ENCODE data around the gene RNF187.

The RNF187 gene

DNA sequence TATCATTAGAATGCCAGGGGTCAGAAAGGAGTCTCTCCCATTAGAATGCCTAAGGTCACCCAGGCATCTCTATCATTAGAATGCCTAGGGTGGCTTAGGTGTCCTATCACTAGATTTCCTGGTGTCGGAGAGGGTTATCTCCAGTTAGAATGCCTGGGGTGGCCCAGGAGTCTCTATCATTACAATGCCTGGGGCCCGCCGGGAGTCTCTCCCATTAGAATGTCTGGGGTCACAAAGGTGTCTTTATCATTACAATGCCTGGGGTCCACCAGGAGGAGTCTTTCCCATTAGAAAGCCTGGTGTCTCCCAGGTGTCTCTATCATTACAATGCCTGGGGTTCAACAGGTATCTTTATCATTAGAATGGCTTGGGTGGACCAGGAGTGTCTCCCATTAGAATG lies 56.2 kb downstream of the RNF187 start:
- H3K4me3 ChIP-seq (IDR thresholded peaks at IDR 0.05; ENCODE audit: insufficient read depth, low read depth, low read length): no peak overlapping the region
- H3K79me2 ChIP-seq (ENCODE audit: insufficient read depth, low read depth): no peaks in the 10 kb centered on the region
- peak overlapping the region; percentile 17; the same call in 1 of the 2 replicates for H3K27ac ChIP-seq
- H3K4me1 ChIP-seq (ENCODE audit: low read depth, poor library complexity, severe bottlenecking): peaks cover 65% of the 10 kb centered on the region
- no peaks in the 10 kb centered on the region for H3K36me3 ChIP-seq (ENCODE audit: insufficient read depth)
- no peaks in the 10 kb centered on the region for H3K27me3 ChIP-seq (ENCODE audit: insufficient read depth, low read depth)
- H3K9ac ChIP-seq: no peak overlapping the region
- peak overlapping the region; percentile 59 for H3K4me2 ChIP-seq
- TF ChIP-seq, protein P1, sequence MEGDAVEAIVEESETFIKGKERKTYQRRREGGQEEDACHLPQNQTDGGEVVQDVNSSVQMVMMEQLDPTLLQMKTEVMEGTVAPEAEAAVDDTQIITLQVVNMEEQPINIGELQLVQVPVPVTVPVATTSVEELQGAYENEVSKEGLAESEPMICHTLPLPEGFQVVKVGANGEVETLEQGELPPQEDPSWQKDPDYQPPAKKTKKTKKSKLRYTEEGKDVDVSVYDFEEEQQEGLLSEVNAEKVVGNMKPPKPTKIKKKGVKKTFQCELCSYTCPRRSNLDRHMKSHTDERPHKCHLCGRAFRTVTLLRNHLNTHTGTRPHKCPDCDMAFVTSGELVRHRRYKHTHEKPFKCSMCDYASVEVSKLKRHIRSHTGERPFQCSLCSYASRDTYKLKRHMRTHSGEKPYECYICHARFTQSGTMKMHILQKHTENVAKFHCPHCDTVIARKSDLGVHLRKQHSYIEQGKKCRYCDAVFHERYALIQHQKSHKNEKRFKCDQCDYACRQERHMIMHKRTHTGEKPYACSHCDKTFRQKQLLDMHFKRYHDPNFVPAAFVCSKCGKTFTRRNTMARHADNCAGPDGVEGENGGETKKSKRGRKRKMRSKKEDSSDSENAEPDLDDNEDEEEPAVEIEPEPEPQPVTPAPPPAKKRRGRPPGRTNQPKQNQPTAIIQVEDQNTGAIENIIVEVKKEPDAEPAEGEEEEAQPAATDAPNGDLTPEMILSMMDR (conservative IDR thresholded peaks at IDR 0.05; ENCODE audit: low read depth, low read length): no peak
- no peaks in the 10 kb centered on the region for H4K20me1 ChIP-seq (ENCODE audit: insufficient read depth)
- H2AFZ ChIP-seq (ENCODE audit: low read depth): no peak overlapping the region

DNA sequence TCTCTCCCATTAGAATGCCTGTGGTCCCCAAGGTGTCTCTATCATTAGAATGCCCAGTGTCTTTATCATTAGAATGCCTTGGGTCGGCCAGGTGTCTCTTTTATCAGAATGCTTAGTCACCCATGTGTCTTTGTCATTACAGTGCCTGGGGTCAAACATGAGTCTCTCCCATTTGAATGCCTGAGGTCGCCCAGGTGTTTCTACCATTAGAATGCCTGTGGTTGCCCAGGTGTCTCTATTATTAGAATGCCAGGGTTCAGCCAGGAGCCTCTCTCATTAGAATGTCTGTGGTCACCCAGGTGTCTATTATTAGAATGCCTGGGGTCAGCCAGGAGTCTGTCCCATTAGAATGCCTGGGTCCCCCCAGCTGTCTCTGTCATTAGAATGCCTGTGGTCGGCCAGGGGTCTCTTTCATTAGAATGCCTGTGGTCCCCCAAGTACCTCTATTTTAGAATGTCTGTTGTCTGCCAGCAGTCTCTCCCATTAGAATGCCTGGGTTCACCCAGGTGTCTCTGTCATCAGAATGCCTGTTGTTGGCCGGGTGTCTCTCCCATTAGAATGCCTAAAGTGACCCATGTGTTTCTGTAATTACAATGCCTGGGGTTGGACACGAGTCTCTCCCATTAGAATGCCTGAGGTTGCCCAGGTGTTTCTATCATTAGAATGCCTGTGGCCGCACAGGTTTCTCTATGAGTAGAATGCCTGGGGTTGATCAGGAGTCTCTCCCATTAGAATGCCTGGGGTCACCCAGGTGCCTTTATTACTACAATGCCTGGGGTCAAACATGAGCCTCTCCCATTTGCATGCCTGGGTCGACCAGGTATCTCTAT lies 57.1 kb downstream of the RNF187 start:
- H3K4me2 ChIP-seq: peak overlapping the region; percentile 59
- TF ChIP-seq, protein P1 (conservative IDR thresholded peaks at IDR 0.05; ENCODE audit: low read depth, low read length): no peak
- peaks cover 63% of the 10 kb centered on the region for H3K4me1 ChIP-seq (ENCODE audit: low read depth, poor library complexity, severe bottlenecking)
- peak overlapping the region; percentile 24; the same call in 1 of the 2 replicates for H3K27ac ChIP-seq
- no peak overlapping the region for H2AFZ ChIP-seq (ENCODE audit: low read depth)
- H3K36me3 ChIP-seq (ENCODE audit: insufficient read depth): no peaks in the 10 kb centered on the region
- no peaks in the 10 kb centered on the region for H4K20me1 ChIP-seq (ENCODE audit: insufficient read depth)
- H3K79me2 ChIP-seq (ENCODE audit: insufficient read depth, low read depth): no peaks in the 10 kb centered on the region
- no peak overlapping the region for H3K4me3 ChIP-seq (IDR thresholded peaks at IDR 0.05; ENCODE audit: insufficient read depth, low read depth, low read length)
- H3K9ac ChIP-seq: no peak overlapping the region
- H3K27me3 ChIP-seq (ENCODE audit: insufficient read depth, low read depth): no peaks in the 10 kb centered on the region

DNA sequence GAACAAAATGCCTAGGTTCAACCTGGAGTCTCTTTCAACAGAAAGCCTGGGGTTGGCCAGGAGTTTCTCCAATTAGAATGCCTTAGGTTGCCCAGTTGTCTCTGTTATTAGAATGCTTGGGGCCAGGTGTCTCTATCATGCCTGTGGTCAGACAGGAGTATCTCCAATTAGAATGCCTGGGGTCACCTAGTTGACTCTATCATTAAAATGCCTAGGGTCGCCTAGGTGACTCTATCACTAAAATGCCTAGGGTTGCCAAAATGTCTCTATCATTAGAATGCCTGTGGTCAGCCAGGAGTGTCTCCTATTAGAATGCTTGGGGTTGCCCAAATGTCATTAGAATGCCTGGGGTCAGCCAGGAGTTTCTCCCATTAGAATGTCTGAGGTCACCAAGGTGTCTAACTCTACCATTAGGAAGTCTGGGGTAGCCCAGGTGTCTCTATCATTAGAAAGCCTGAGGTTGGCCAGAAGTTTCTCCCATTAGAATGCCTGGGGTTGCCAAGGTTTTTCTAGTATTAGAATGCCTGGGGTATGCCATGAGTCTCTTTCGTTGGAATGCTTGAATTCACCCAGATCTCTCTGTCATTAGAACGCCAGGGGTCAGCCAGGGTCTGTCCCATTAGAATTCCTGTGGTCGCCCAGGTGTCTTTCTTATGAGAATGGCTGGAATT lies 57.9 kb downstream of the RNF187 start:
- peak overlapping the region; percentile 59; the same call in 1 of the 2 replicates for H3K4me2 ChIP-seq
- no peaks in the 10 kb centered on the region; the same call in 1 of the 2 replicates for H3K27me3 ChIP-seq (ENCODE audit: insufficient read depth, low read depth)
- no peak overlapping the region for H2AFZ ChIP-seq (ENCODE audit: low read depth)
- no peaks in the 10 kb centered on the region for H3K36me3 ChIP-seq (ENCODE audit: insufficient read depth)
- no peak overlapping the region for H3K4me3 ChIP-seq (IDR thresholded peaks at IDR 0.05; ENCODE audit: insufficient read depth, low read depth, low read length)
- no peak overlapping the region for H3K9ac ChIP-seq
- peaks cover 63% of the 10 kb centered on the region for H3K4me1 ChIP-seq (ENCODE audit: low read depth, poor library complexity, severe bottlenecking)
- TF ChIP-seq, protein P1 (conservative IDR thresholded peaks at IDR 0.05; ENCODE audit: low read depth, low read length): no peak
- H3K27ac ChIP-seq: peak overlapping the region; percentile 24; the same call in 1 of the 2 replicates
- no peaks in the 10 kb centered on the region for H4K20me1 ChIP-seq (ENCODE audit: insufficient read depth)
- H3K79me2 ChIP-seq (ENCODE audit: insufficient read depth, low read depth): no peaks in the 10 kb centered on the region

Data from KMS-11 (cell line).